Epidermal melanocyte (primary cell): ENCODE measurements around the gene ZNF276.
"Not testable (repeated sequence)": the region's sequence is repeated elsewhere in the genome, so short reads cannot be mapped to it uniquely, and the experiment has no call there.

Source experiments
- DNase-seq: peaks from one replicate; pipeline ENCODE4 v3.0.0; 2011; ENCODE audit warnings: low spot score; ENCODE audit not compliant: insufficient read length

Gene ZNF276, protein sequence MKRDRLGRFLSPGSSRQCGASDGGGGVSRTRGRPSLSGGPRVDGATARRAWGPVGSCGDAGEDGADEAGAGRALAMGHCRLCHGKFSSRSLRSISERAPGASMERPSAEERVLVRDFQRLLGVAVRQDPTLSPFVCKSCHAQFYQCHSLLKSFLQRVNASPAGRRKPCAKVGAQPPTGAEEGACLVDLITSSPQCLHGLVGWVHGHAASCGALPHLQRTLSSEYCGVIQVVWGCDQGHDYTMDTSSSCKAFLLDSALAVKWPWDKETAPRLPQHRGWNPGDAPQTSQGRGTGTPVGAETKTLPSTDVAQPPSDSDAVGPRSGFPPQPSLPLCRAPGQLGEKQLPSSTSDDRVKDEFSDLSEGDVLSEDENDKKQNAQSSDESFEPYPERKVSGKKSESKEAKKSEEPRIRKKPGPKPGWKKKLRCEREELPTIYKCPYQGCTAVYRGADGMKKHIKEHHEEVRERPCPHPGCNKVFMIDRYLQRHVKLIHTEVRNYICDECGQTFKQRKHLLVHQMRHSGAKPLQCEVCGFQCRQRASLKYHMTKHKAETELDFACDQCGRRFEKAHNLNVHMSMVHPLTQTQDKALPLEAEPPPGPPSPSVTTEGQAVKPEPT

GRCh38 chr16:89720813-89721545 lies at the start of gene ZNF276, which contains the start of gene VPS9D1:
ZNF276 (plus strand) TSS chr16:89721537; CDS start chr16:89721641, 104 bp downstream.
VPS9D1 (minus strand) TSS chr16:89720898; CDS start chr16:89720861, 37 bp downstream.
- peak; percentile 52 for DNase-seq

- DNase-seq = not testable (repeated sequence)
Measured at GRCh38 chr16:89671565-89671964, 49.8 kb upstream of the ZNF276 start.

DNA sequence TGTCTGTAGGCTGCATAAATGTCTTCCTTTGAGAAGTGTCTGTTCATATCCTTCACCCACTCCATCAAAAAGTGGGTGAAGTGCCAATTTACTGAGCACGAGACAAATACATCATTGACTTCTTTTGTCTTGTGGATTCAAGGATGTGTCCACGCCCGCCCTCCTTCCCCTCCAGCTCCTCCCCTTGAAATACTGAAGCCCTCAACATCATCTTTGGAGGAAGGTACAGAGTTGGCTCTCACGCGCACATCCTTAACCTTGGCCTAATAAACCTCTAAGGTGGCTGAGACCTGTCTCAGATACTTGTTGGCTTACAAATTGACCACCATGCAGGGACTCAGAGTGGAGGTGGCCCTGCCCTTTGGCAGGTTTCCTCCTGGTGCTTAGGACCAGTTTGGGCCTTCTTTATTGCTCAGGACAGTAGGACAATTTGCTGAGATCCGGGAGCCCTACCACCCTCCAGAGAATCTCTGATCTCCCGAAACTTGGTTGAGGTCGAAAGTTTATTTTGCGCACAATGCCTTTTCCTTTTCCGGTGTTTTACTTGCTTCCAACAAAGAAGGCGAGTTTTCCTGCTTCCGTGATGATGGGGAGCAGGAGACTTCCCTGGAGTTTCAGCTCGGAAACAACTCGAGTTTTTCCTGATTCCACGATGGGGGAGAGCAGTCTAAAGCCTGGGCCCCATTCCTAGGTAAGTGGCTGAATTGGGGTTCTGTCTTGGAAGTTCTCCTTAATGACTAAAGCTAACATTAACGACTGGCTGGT lies 49.0 kb upstream of the ZNF276 start:
- DNase-seq = no peak

DNA sequence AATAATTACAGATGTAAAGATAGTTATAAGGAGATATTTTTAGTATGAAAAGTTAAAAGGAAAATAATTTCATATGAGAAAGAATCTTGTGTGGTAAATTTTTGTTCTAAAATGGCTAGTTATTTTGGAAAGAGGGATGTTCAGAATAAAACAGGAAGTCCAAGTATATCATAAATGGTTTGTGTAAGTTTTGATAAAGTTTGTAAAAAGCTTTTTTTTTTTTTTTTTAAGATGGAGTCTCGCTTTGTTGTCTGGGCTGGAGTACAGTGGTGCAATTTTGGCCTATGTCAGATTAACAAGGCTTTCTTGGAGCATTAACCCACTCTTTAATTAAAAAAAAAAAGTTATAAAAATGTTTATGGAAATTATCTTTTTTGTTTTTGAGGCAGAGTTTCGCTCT lies 43.1 kb upstream of the ZNF276 start:
- no peak for DNase-seq

DNA sequence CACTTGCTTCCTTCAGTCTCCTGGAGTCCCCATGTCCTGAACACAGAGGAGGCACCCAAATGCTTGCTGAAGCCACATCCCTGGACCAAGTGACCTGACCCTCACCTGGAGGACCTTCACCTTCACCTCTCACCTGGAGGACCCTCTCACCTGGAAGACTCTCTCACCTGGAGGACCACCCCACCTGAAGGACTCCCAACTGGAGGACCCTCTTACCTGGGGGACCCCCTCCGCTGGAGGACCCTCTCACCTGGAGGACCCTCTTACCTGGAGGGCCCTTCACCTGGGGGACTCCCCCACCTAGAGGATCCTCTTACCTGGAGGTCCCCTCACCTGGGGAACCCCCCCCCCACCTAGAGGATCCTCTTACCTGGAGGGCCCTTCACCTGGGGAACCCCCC lies 35.4 kb upstream of the ZNF276 start:
- DNase-seq = peak; percentile 13

- DNase-seq = peak; percentile 99
Measured at GRCh38 chr16:89686520-89687091, 34.7 kb upstream of the ZNF276 start, which contains the start of gene CDK10. CDK10 (plus strand) TSS chr16:89686689; CDS start chr16:89686711, 22 bp downstream.

DNA sequence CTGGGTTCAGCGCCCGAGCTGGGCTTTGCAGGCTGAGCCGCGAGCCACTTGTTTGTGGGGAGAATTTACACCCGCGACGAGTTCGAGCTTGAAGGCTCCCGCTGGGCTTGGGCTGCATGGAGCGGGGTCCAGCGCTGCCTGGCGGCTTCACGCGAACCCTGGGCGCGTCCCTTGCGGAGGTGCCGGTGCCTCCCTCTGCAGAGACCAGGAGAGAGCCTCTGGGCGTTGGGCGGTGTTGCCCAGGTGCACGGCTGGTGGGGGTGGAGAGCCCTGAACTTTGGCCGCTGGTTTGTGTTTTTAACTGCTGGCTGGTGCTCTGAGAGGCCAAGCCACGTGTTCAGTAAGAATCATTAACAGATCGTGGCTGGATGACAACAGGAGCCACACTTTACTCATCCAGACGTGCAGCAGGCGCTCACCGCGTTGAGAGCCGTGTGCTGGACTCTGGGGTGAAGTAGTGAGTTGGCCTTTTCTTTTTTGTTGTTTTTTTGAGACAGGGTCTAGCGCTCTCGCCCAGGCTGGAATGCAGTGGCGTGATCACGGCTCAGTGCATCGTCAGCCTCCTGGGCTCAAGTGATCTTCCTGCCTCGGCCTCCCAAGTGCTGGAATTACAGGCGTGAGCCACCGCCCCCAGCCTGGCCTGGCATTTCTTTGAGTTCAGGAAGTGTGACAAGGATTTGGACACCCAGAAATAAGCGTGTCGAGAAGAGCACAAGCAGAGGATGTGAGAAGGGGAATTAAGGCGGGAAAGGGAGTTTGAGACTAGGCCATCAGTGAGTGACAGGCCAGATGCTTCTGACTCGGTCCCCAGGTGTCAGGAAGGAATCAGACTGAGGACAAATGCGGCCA lies 34.0 kb upstream of the ZNF276 start:
- DNase-seq = peak; percentile 16

GRCh38 chr16:89688395-89688794 lies 32.9 kb upstream of the ZNF276 start:
- DNase-seq = peak; percentile 12

- DNase-seq = peak; percentile 5
Measured at GRCh38 chr16:89689142-89689541, 32.2 kb upstream of the ZNF276 start.

GRCh38 chr16:89689621-89690020 lies 31.7 kb upstream of the ZNF276 start:
- not testable (repeated sequence) for DNase-seq

- peak; percentile 5 for DNase-seq
Measured at GRCh38 chr16:89690392-89690901, 30.9 kb upstream of the ZNF276 start.

DNA sequence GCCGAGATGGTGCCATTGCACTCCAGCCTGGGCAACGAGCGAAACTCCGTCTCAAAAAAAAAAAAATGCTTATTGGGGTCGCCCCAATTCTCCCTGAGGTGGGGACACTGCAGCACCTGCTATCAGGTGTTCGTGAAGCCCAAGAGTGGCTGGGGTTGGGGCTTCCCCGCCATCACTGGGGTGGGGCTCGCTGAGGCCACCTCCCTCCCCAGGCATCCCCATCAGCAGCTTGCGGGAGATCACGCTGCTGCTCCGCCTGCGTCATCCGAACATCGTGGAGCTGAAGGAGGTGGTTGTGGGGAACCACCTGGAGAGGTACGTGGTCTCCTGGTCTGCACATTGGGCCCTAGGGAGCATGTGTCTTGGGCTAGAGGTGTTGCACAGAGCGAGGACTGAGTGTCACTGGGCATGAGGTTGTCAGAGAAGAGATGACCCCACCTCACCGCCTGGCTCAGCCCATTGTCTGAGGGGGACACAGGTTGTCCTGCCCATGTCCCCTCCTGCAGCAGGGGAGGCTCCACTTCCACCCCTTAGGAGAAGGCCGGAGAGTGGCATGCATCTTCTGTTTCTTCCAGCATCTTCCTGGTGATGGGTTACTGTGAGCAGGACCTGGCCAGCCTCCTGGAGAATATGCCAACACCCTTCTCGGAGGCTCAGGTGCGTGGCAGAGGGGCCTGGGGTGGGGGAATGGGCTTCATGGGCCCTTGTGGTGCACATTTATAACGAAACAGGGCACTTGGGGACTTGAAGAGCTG lies 29.9 kb upstream of the ZNF276 start:
- DNase-seq = peak; percentile 4

- DNase-seq = peak; percentile 13
Measured at GRCh38 chr16:89691986-89692569, 29.3 kb upstream of the ZNF276 start.

DNA sequence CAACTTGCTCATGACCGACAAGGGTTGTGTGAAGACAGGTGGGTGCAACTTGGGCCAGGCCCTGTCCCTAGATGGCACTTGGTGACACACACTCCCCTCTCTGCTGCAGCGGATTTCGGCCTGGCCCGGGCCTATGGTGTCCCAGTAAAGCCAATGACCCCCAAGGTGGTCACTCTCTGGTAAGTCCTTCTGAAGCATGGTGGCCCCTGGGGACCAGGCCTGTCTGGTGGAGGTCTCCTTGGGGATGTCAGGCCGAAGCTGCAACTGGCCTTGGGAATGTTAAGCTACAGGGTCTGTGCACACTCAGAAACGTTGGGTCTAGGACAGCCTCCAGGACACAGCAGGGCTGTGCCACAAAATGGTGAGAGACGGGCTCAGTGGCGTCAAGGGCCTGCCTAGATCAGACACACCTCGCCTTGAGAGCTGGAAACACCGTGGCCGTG lies 28.0 kb upstream of the ZNF276 start:
- DNase-seq = peak; percentile 3

GRCh38 chr16:89693931-89694783 lies 27.2 kb upstream of the ZNF276 start:
- peak; percentile 9 for DNase-seq

DNA sequence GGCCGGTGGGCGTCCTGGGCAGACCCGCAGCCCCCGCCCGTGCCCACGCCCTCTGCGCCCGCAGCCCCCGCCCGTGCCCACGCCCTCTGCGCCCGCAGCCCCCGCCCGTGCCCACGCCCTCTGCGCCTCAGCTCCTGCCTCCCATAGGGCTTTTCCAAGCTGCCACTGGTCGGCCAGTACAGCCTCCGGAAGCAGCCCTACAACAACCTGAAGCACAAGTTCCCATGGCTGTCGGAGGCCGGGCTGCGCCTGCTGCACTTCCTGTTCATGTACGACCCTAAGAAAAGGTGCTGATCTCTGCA lies 26.6 kb upstream of the ZNF276 start:
- DNase-seq = not testable (repeated sequence)

- peak; percentile 6 for DNase-seq
Measured at GRCh38 chr16:89695086-89695874, 26.1 kb upstream of the ZNF276 start.
